Activated CD4-positive, alpha-beta T cell treated with anti-CD3 and anti-CD28 coated beads, Interleukin-2, amount 50 U/mL, for 48 hours (primary cell): Measurements from ENCODE around the gene SWAP70.
"Not testable (repeated sequence)": the region's sequence is repeated elsewhere in the genome, so short reads cannot be mapped to it uniquely, and the experiment has no call there.

Experiments
- DNase-seq, 2 experiments: peaks; one replicate each; pipeline ENCODE4 v3.0.0-alpha.2; 2020

SWAP70 gene

DNA sequence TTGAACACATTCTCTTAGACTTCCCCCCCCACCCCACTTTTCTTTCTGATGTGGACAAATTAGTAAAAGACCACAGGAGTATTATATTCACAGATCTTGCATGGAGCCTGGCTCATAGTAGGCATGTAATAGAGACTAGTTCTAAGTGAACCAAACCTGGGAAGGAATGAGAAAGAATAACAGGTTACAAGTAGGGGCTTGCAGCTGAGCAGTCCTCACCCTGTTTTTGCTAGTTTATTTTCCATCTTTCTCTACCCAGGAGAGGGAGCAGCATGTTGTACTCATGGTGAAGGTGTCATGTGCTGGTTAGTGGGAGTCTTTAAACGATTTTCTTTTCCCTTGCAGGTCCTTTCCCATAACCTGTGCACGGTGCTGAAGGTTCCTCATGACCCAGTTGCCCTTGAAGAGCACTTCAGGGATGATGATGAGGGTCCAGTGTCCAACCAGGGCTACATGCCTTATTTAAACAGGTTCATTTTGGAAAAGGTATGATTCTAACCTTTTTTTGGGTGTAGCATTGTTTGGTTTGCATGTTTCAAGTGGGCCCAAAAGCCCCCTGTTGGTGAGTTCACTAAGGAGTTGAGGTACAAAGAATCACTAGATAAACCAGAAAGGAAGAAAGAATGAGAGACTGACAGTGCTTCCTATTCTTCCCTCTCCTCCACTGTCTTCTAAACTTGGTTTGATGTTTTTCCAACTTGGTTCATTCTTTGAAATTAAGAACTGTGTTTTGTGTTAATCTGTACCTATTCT, 30.1 kb downstream of the SWAP70 start:
- DNase-seq: no peak

DNA sequence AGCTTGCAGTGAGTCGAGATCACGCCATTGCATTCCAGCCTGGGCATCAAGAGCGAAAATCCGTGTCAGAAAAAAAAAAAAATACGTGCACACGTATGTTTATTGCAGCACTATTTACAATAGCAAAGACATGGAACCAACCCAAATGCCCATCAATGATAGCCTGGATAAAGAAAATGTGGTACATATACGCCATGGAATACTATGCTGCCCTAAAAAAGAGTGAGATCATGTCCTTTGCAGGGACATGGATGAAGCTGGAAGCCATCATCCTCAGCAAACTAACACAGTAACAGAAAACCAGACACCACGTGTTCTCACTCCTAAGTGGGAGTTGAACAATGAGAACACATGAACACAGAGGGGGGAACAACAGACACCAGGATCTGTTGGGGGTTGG, 31.4 kb downstream of the SWAP70 start:
- not testable (repeated sequence) for DNase-seq

DNA sequence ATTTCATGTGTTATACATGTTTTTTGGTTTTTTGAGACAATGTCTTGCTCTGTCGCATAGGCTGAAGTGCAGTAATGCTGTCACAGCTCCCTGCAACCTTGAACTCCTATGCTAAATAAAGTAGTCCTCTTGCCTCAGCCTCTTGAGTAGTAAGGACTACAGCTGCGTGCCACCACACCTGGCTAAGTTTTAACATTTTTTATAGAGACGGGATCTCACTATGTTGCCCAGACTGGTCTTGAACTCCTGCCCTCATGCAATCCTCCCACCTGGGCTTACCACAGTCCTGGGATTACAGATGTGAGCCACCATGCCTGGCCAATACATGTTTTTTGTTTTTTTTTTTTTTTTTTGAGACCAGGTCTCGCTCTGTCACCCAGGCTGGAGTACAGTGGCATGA, 33.9 kb downstream of the SWAP70 start:
- DNase-seq: no peak

DNA sequence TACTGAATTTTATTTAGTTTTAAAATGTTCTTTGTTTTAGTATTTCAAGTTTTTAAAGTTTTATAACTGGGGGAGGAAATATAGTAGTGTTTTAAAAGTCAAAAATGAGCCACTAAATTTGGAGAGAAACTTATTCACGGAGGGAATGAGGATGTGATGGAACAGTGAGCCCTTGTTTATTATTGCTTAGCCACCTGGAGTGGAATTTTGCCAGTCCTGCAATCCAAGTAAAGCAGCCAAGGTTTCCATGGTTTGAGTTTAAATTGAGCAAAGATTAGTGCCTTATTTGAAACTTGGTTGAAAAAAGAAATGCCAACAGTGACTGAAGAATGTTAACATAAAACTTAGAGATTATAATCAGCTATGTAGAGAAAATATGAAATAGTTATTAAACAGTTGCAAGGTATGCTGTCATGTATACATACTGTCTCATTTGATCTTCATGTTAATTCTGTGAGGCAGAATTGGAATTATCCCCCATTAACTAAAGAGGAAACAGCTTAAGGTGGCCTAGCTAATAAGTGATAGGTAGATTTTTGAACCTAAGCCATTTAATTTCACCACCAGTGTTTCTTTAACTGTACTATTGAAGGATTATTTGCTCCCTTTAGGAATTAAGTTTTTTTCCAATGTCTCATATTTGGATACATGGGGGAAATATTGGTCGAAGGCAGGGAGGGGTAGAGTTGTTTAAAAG, 36.4 kb downstream of the SWAP70 start:
- no peak for DNase-seq

DNA sequence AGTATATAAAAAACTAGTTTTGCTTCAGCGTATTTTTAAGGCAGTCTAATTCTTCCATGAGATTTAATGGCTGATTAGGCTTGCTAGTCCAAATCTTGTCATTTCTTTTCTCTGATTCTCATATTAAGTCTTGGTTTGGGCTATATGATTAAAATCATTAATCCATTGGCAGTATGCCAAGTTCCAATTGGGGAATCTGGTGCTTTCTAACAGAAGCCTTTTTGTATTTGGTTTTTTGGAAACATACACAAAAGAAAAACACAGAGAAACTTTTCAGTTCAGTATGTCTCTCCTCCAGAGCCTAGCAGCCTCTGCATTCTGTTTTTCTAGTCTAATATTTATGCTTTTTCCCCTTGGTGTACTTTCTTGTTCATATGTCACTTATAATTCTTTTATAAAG, 37.9 kb downstream of the SWAP70 start:
- no peak for DNase-seq

DNA sequence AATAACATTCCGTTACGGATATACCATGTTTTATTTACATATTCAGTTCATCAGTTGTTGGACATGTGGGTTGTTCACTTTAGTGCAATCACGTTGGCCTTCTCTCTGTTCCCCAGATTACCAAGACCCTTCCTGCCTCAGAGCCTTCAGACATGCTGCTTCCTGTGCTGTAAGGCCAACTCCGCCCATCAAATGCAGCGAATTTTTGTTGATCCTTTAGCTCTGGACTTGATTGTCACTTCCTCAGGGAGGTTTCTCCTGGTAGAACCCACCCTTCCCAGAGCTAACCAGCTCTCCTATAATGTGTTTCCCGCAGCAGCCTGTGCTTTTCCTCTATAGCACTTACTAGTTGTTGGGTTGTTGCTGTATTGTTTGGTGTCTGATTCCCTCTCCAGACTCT, 39.4 kb downstream of the SWAP70 start:
- no peak for DNase-seq

DNA sequence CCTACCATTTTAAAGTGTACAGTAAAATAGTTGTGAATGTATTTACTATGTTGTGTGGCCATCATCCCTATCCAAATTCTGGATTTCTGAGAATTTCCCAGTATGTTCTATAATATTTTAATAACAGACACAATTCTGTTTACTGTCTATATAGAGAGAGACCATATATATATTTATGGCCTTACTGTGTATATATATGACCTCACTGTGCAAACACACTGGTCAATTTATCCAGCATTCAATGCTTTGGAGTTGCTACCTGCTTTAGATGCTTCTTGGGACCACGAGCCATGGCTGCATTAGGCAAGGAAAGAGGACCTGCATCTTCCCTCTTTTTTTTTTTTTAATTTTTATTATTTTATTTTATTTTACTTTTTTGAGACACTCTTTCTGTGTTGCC, 40.2 kb downstream of the SWAP70 start:
- DNase-seq: no peak

DNA sequence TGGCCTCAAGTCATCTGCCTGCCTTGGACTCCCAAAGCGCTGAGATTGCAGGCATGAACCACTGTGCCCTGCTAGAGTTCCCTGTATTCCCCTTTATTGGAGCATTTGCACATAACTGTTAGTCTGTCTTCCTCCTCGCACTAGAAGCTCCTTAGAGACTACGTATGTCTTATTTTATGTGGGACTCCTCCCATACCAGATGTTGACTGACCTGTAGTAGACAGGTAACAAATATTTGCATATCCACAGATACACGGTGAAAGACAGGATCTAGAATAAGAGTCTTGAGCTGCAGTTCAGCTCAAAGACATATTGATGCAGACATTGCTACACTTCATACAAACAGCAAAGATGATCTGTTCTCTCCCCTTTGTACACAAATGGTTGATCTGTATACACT, 40.7 kb downstream of the SWAP70 start:
- DNase-seq: no peak

DNA sequence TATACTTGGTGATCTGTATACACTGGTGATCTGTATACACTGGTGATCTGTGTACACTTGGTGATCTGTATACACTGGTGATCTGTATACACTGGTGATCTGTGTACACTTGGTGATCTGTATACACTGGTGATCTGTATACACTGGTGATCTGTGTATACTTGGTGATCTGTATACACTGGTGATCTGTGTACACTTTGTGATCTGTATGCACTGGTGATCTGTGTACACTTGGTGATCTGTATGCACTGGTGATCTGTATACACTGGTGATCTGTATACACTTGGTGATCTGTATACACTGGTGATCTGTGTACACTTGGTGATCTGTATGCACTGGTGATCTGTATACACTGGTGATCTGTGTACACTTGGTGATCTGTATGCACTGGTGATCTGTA, 41.5 kb downstream of the SWAP70 start:
- DNase-seq: not testable (repeated sequence)

DNA sequence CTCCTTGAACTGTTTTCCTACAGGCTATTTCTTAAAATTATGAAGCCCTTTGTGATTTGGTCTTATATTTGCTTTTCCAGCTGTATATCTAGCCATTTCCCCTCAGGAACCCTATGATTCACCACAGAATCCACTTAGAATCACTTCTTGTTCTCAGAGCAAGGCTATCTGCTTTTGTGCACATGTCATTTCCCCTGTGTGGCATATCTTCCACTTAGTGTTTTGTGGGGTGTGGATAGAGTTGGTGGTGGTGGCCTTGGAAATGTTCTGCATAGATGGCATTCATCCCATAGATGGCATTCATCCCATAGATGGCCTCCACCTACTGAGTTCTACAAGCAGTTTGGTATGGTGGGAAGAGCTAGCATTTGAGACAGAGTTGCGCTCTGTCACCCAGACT, 44.7 kb downstream of the SWAP70 start:
- no peak for DNase-seq

DNA sequence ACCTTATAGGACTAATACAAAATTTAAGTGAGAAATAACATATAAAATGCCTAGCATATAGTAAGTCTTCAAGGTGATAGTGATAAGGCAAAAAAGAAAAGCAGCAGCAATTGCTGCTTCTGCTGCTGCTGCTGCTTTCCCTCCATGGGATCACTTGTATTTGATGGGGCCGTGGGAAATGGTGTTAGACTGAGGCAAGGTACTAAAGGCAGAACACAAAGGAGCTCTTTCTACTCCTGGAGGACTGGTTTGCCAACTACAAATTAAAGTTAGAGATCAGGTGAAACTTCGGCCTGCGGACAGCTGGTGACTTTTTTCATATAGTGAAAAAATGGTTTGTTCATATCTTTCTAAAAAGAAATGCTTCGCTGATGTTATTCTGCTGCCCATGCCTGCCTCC, 46.3 kb downstream of the SWAP70 start:
- no peak for DNase-seq

DNA sequence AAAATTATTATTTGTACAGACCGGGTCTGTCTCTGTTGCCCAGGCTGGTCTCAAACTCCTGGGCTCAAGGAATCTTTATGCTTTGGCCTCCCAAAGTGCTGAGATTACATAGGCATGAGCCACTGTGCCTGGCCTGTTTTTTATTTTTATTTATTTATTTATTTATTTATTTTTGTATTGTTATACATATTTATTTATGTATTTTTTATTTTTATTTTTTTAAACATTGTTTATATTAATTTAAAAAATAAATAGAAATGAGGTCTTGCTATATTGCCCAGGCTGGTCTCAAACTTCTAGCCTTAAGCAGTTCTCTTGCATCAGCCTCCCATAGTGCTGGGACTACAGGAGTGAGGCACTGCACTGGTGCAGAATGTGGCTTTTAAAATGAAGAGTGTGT, 47.0 kb downstream of the SWAP70 start:
- DNase-seq: no peak

DNA sequence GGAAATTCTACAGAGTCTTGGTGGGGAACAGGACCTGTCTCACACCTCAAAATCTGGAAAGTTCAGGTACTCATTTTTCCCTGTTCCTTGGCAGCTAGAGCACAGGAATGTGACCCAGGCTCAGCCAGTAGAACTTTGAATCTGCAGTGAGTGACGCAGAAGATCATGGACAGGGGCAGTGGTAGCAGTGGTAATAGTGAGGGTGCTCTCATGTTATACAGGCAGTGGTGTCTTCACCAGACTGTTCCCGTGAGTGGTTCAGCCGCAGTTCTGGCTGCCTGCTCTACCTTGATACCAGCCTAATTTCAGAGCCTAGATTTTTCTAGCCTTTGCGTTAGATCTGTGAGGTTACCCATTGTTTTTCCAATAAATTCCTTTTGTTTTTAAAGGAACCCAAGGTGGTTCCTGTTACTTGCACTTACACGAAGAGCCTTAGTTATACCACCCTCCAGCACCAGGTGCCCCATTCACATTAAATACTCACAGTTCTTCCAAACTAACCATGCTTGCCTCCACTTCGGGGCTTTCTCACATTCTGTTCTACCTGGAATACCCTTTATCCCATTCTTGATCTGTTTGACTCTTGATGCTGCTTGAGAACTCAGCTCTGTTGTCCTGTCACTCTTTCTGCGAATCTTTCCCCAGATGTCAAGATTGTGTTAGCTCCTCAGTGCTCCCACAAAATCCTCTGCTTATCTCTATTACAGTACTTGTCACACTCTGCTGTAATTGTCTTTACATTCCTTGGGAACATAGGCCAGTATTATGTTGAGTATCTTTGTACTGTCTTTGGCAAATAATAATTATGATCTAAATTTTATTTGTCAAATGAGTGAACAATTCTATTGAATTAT, 47.8 kb downstream of the SWAP70 start:
- no peak for DNase-seq

DNA sequence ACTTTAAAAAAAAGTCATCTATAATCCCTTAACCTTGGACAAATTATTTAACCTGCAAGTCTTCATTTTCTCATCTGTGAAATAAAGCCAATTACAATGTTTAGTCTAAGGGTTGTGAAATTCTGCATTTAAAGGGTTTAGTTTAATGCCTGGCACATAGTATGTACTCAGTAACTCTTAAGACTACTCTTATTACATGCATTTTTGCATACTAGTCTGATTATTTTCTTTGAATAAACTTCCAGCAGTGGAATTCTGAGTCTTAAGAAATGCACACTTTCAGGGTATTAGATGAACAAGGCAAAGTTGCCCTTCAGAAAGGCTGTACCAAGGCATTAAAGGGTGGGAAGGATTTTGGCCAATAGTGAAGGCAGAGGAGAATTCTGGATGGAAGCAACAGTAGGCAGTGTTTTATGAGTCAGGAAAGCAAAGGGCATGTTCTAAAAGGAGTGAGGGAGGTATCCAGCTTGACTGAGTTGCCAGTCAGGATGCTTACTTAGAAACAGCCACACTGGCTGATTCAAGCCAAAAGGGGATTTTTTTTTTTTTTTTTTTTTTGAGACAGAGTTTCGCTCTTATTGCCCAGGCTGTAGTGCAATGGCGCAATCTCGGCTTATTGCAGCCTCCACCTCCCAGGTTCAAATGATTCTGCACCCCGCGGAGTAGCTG, 50.5 kb downstream of the SWAP70 start:
- no peak for DNase-seq

DNA sequence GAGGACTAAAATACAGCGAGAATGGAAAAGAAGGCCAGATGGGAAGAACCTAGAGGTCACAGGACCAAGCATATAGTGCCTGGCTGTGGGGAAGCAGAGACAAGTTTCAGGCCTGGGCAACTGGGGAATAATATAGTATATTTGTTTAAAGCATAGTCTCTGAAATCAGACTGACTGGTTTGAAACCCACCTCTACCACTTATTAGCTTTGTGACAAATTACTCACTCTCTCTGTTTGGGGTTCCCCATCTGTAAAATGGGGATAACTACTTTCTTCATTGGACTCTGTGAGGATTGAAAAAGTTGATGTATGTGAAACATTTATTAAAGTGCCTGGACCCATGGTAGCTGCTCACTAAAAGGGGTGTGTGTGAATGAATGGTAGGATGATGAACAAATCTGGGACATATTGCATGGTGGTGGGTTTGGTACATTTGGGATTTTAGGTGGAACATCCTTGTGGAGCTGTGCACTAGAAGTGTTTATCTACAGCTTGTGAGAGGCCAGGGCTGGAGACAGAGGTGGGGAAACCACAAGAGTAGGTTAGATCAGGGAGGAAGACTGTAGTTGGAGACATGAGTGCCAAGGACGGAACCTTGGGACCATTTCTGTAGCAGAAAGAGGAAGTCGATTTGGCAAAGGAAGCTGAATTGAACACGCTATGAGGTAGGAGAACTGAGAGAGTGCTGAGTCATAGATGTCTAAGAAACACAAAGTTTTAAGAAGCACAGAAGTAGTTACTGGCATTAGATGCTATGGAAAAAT, 52.6 kb downstream of the SWAP70 start:
- DNase-seq: no peak

DNA sequence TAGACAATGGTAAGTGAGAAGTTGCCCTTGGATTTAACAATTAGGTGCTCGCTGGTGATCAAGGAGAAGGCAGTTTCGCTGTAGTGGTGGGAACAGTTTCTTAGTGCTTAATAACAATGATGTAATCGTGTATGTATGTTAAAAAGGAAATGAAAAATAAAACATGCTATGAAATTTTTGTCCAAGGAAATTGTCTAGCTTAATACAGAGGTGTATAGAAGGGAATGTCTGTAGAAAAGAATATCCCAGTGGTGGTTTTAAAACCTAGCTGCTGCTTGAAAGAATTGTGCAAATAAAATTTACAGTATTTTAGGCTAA, 53.1 kb downstream of the SWAP70 start:
- no peak for DNase-seq

DNA sequence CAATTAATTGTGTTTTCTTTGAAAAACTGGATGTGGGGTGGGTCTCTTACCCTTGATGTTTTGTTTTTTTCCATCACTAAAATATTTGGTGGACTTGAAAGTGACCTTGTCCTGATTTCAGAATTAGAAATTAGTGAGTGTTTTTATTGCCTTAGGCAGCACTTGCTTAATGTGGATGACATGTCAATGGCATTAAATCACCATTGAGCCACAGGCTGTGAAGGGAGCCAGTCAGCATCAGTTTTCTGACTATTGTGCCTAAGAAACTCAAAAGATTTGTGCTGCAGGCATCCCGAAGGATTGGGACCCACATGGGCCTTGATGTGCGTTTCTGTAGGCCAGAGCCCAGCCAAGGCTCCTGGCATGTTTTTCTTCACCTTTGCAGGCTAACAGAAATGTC, 53.8 kb downstream of the SWAP70 start:
- DNase-seq: no peak

DNA sequence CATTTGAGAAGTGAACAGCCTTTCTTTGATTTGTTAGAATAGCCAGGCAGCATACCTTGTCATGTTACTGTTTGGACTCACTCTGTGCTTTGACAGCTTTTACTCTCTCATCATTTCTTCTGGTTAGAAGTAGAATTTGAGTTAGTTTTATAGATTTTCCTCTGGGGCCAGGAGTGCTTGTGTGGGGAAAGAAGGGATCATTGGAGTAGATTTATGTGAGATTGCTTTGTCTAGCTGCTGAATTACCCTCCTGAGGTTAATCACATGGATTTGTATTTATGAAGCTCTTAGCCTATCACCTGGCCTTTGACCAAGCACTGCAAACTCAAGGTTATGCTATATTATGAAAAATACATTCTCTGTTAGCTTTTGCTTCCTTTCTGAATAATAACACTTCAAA, 54.3 kb downstream of the SWAP70 start:
- DNase-seq: no peak

DNA sequence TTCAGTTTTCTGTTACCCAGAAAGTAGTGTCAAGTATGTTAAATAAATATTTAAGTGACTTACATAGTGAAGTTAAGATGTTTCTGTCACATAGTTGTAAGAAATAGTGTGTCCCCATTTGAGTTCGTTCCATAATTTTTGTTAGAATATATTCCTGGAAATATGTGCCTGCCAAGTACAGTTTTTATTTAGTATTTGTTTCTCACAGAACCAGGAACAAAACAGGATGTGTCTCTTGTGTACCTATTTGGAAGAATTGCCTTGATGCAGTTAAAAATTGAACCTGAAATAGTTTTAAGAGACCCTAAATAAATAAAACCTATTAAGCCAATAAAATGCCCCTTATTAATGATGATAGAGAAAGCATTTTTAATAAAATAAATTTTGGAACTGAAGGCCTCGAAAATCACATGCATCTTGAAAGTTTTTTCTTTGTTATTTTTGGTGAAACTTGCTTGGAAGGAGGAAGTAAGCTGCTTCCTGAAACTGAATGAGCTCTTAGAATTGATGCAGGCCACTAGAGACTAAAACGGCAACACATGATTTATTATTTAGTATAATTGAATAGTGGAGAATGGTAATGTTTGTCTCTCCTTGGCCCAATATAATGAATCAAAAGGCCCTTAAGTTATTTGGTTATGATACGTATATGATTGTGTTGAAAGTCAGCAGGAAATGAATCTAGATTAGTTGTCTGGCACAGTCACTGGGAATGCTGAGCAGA, 55.9 kb downstream of the SWAP70 start:
- no peak for DNase-seq

DNA sequence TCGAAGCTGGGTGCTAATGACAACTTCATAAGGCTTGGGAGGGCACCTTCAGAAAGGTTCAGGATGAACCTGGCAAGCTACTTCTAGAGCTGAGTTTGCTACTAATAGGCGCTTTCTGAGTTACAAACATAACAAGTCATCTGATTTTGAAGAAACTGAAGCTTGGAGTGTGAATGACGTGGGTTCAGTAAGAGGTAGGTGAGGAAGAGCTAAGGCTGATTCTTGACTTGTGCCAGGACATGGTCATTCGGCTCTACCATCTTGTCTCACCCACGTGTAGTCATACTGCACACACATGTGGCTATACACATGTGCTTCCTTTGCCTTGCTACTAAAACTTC, 56.4 kb downstream of the SWAP70 start:
- no peak for DNase-seq

DNA sequence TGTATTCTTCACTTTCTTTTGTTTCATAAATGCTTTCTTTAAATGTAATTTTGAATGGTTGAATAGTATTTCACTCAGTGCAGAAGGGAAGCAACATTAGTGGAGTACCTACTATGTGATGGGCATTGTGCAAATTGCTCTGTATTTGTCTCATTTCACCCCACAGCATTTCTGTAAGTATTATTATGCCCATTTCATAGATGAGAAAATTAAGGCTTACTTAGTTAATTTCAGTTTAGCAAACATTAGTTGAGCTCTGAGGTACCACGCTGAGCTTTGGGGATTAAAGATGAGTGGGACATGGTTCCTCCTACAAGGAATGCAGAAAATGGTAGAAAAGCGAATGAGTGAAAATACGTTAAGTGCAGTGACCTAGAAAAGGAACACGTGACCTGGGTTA, 58.1 kb downstream of the SWAP70 start:
- DNase-seq: no peak

DNA sequence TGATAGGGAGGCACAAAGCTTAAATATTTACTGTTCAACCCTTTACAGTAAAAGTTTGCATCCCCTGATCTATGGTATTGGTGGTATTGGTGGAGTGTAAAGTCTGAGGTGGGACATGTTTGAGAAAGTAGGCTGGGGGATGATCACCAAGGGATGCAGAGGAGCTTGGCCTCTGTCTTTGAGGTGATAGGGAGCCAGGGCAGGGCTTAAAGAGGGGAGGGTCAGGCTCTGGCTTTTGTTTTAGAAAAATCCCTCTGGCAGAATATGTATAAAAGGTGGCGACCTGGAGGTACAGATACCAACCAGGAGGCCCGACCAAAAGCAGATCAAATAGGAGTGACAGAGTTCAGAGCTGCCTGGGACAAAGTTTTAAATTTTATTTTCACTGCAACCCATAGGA, 59.0 kb downstream of the SWAP70 start:
- no peak for DNase-seq
